GM23338 (cell line): Measurements from ENCODE around the gene EFCAB12. TPM values are rescaled to one million over a fixed set of nuclear protein-coding genes. Genes with fewer than 3 reads are reported as not detected.

Source experiments
- ATAC-seq: fragments of 200-7000 bp; cut with Tn5 transposase; 3 replicates; pipeline ENCODE4 v1.9.1; 2020
- DNase-seq: peaks from one replicate; pipeline ENCODE4 v3.0.0-alpha.2; 2015; ENCODE audit warnings: low spot score
- H2AFZ ChIP-seq: fragments of 200-600 bp; sonication (generic); 2 replicates; pipeline ENCODE4 v1.8.0; 2016; ENCODE audit warnings: antibody characterized with exemption, mild to moderate bottlenecking, moderate library complexity
- H3F3A ChIP-seq: fragments of 200-600 bp; sonication (generic); replicated peaks from 2 replicates; pipeline ENCODE4 v1.8.0; 2017; ENCODE audit warnings: antibody characterized with exemption, mixed run types, low read depth
- H3K27ac ChIP-seq: fragments of 200-600 bp; sonication (generic); 2 replicates; pipeline ENCODE4 v1.6.1; 2016; ENCODE audit warnings: low read depth
- H3K27me3 ChIP-seq: fragments of 200-600 bp; sonication (generic); 2 replicates; pipeline ENCODE4 v1.8.0; 2016; ENCODE audit warnings: mild to moderate bottlenecking, mixed run types, moderate library complexity; ENCODE audit not compliant: insufficient read depth
- H3K36me3 ChIP-seq: fragments of 200-600 bp; sonication (generic); 2 replicates; pipeline ENCODE4 v1.8.0; 2016; ENCODE audit warnings: mild to moderate bottlenecking; ENCODE audit not compliant: insufficient read depth
- H3K4me1 ChIP-seq: fragments of 200-600 bp; sonication (generic); 2 replicates; pipeline ENCODE4 v1.8.0; 2016; ENCODE audit warnings: mild to moderate bottlenecking, moderate library complexity; ENCODE audit not compliant: insufficient read depth
- H3K4me2 ChIP-seq: fragments of 200-600 bp; sonication (generic); 2 replicates; pipeline ENCODE4 v1.7.1; 2017; ENCODE audit warnings: mixed run types
- H3K4me3 ChIP-seq: fragments of 200-600 bp; sonication (generic); 2 replicates; pipeline ENCODE4 v1.6.1; 2016; ENCODE audit warnings: mixed run types
- H3K79me2 ChIP-seq: fragments of 200-600 bp; sonication (generic); replicated peaks from 2 replicates; pipeline ENCODE4 v1.8.0; 2017; ENCODE audit warnings: mild to moderate bottlenecking; ENCODE audit not compliant: insufficient read depth
- H3K9me2 ChIP-seq: fragments of 200-600 bp; sonication (generic); 2 replicates; pipeline ENCODE4 v1.8.0; 2017; ENCODE audit not compliant: insufficient read depth
- H4K20me1 ChIP-seq: fragments of 200-600 bp; sonication (generic); replicated peaks from 2 replicates; pipeline ENCODE4 v1.8.0; 2017; ENCODE audit warnings: mild to moderate bottlenecking; ENCODE audit not compliant: insufficient read depth
- H3K27ac Mint-ChIP-seq: 2 replicates; pipeline ENCODE4 v1.8.0; 2020; ENCODE audit warnings: inconsistent platforms, mild to moderate bottlenecking, moderate library complexity, mixed read lengths
- H3K27me3 Mint-ChIP-seq: 3 replicates; pipeline ENCODE4 v1.8.0; 2022; ENCODE audit warnings: low read depth, mild to moderate bottlenecking, moderate library complexity, mixed read lengths, inconsistent platforms; ENCODE audit not compliant: insufficient read depth, poor library complexity
- H3K36me3 Mint-ChIP-seq: 3 replicates; pipeline ENCODE4 v1.8.0; 2021; ENCODE audit warnings: low read depth, mild to moderate bottlenecking, inconsistent platforms, moderate library complexity, mixed read lengths
- H3K4me1 Mint-ChIP-seq: 3 replicates; pipeline ENCODE4 v1.8.0; 2020; ENCODE audit warnings: mild to moderate bottlenecking, inconsistent platforms, mixed read lengths
- H3K4me3 Mint-ChIP-seq: 3 replicates; pipeline ENCODE4 v1.8.0; 2021; ENCODE audit warnings: moderate library complexity, mild to moderate bottlenecking, inconsistent platforms, mixed read lengths
- H3K9me3 Mint-ChIP-seq: 3 replicates; pipeline ENCODE4 v1.8.0; 2020; ENCODE audit warnings: moderate library complexity, mild to moderate bottlenecking, inconsistent platforms, mixed read lengths
- CREB1 ChIP-seq: fragments of 250-450 bp; sonication (Bioruptor Pico); IDR thresholded peaks from 2 replicates; pipeline ENCODE4 v1.5.0; 2020; ENCODE audit warnings: low read depth, mild to moderate bottlenecking, moderate library complexity
- CTCF ChIP-seq, 2 experiments: fragments of 200-600 bp in 1 of 2; sonication (generic) in 1 of 2; conservative IDR thresholded peaks; 2 replicates each; pipeline versions ENCODE4 v1.5.1 to v1.6.1; 2016 to 2017; ENCODE audit warnings: antibody characterized with exemption in 2 of 2, low read depth in 2 of 2, mild to moderate bottlenecking in 2 of 2, moderate library complexity in 1 of 2
- ETS1 ChIP-seq: IDR thresholded peaks from 2 replicates; pipeline ENCODE4 v1.6.1; 2016; ENCODE audit warnings: antibody characterized with exemption
- EZH2phosphoT487 ChIP-seq: fragments of 200-600 bp; sonication (generic); IDR thresholded peaks from one replicate; pipeline ENCODE4 v1.8.1; 2018; ENCODE audit warnings: antibody characterized with exemption; ENCODE audit not compliant: unreplicated experiment
- NANOG ChIP-seq: IDR thresholded peaks from 2 replicates; pipeline ENCODE4 v1.6.1; 2016; ENCODE audit warnings: antibody characterized with exemption, borderline replicate concordance
- POLR2AphosphoS5 ChIP-seq: IDR thresholded peaks from 2 replicates; pipeline ENCODE4 v1.6.1; 2016; ENCODE audit warnings: antibody characterized with exemption, low read depth
- STAT1 ChIP-seq: IDR thresholded peaks from one replicate; pipeline ENCODE4 v1.6.1; 2016; ENCODE audit warnings: antibody characterized with exemption; ENCODE audit not compliant: unreplicated experiment
- long read RNA-seq: library from polyadenylated mRNA; unstranded; transcript quantifications from one replicate; pipeline ENCODE4 v2.0.0, GENCODE V29; 2020; ENCODE audit not compliant: unreplicated experiment
- polyA plus RNA-seq: library from polyadenylated mRNA; unstranded; fragments of >200 nt; fragmentation: Nextera tagmentation; extraction: Ambion mirVana; gene quantifications from 2 replicates; pipeline ENCODE4 v1.2.1, GENCODE V29; 2016
- total RNA-seq: library from RNA; depleted of rRNA; stranded (reverse); fragments of >200 nt; shearing (Covaris generic); gene quantifications from 2 replicates; pipeline ENCODE4 v1.2.3, GENCODE V29; 2014; rRNA removed

EFCAB12 gene
- total RNA-seq, result 0.24 and 0.54 TPM in 2 replicates
- 0.17 and 0.65 TPM in 2 replicates for polyA plus RNA-seq
- long read RNA-seq, result 0 reads

GRCh38 chr3:129428376-129429079, at the start of gene EFCAB12:
Gene EFCAB12 (minus strand): TSS chr3:129428636. CDS start chr3:129428488, 148 bp downstream.
- H3K4me3 Mint-ChIP-seq, result peak within 1 kb of the TSS; percentile 83
- H3F3A ChIP-seq, result peaks cover 10% of the 10 kb centered on the region; the same call in 1 of the 2 replicates
- H3K4me1 Mint-ChIP-seq, result peaks cover 51% of the 10 kb centered on the region
- peaks cover 20% of the 10 kb centered on the region for H3K36me3 ChIP-seq
- DNase-seq, result peak; percentile 99
- no peaks in the 10 kb centered on the region for H3K9me3 Mint-ChIP-seq
- peak within 1 kb of the TSS; percentile 70 for H3K4me3 ChIP-seq
- H3K36me3 Mint-ChIP-seq, result peaks cover 29% of the 10 kb centered on the region
- peaks cover 40% of the 10 kb centered on the region for H3K4me1 ChIP-seq
- no peak for TF ChIP-seq ETS1
- TF ChIP-seq EZH2phosphoT487, result no peak
- no peak for TF ChIP-seq NANOG
- no peak for TF ChIP-seq STAT1
- TF ChIP-seq POLR2AphosphoS5, result peak; percentile 61
- TF ChIP-seq CTCF (conservative IDR thresholded peaks at IDR 0.05; ENCODE audit: low read depth in 2 of 2), result 0 out of 4 replicates have a peak, but pooled peaks of 1 of the 2 experiments have one; percentile 1
- 0 out of 2 replicates have a peak, but pooled peaks cover 3% of the 10 kb centered on the region for H3K9me2 ChIP-seq
- peak within 1 kb of the TSS; percentile 76 for H3K27ac ChIP-seq
- peak within 1 kb of the TSS; percentile 87 for H2AFZ ChIP-seq
- H4K20me1 ChIP-seq, result no peaks in the 10 kb centered on the region
- H3K79me2 ChIP-seq, result no peaks in the 10 kb centered on the region
- peak within 1 kb of the TSS; percentile 88 for H3K4me2 ChIP-seq
- H3K27ac Mint-ChIP-seq, result peak within 1 kb of the TSS; percentile 92
- peaks cover 11% of the 10 kb centered on the region for H3K27me3 ChIP-seq
- peaks cover 18% of the 10 kb centered on the region for H3K27me3 Mint-ChIP-seq
- ATAC-seq, result peak; percentile 86

- Mint-ChIP-seq H3K9me3 (no peaks in the 10 kb centered on the region), H3K27me3 (peaks cover 3% of the 10 kb centered on the region), H3K4me1 (0 out of 3 replicates have a peak, but pooled peaks cover 2% of the 10 kb centered on the region), H3K36me3 (peaks cover 25% of the 10 kb centered on the region; the same call in 2 of the 3 replicates), H3K4me3 (no peak overlapping the region), H3K27ac (no peak overlapping the region)
- ATAC-seq, result no peak
- H4K20me1 ChIP-seq, result no peaks in the 10 kb centered on the region; the same call in 1 of the 2 replicates
- H3F3A ChIP-seq, result no peaks in the 10 kb centered on the region
- no peak for TF ChIP-seq CREB1 (CRISPR knock-in tag)
- H3K4me1 ChIP-seq, result no peaks in the 10 kb centered on the region
- no peaks in the 10 kb centered on the region for H3K27me3 ChIP-seq
- no peak overlapping the region for H3K27ac ChIP-seq
- H3K79me2 ChIP-seq, result no peaks in the 10 kb centered on the region
- no peaks in the 10 kb centered on the region for H3K9me2 ChIP-seq
- H3K4me2 ChIP-seq, result no peak overlapping the region
- H3K36me3 ChIP-seq, result peaks cover 3% of the 10 kb centered on the region; the same call in 1 of the 2 replicates
- no peak overlapping the region for H2AFZ ChIP-seq
- H3K4me3 ChIP-seq, result no peak overlapping the region
- DNase-seq, result no peak
These were observed 48.1 kb upstream of the EFCAB12 start for GRCh38 chr3:129476586-129476985.
